Epithelial cell of esophagus (primary cell): ENCODE results near the gene KRTAP21-3.

Source experiments
- DNase-seq: peaks from one replicate; pipeline ENCODE4 v3.0.0; 2010; ENCODE audit warnings: low read depth
- H3K4me3 ChIP-seq: 2 replicates; pipeline ENCODE4 v1.5.1; 2011; ENCODE audit warnings: mild to moderate bottlenecking, low read length, control low read depth
- CTCF ChIP-seq: IDR thresholded peaks from 2 replicates; pipeline ENCODE4 v1.5.1; 2011; ENCODE audit warnings: low read depth, mild to moderate bottlenecking, low read length, control low read depth, inconsistent platforms; ENCODE audit not compliant: insufficient read depth; ENCODE audit errors: missing control alignments

Gene KRTAP21-3

GRCh38 chr21:30707409-30707808, 11.2 kb downstream of the KRTAP21-3 start:
- no peak for DNase-seq
- no peak overlapping the region for H3K4me3 ChIP-seq
- no peak for TF ChIP-seq CTCF

GRCh38 chr21:30695956-30696355, 22.6 kb downstream of the KRTAP21-3 start:
- DNase-seq, result peak; percentile 34
- no peak overlapping the region for H3K4me3 ChIP-seq
- TF ChIP-seq CTCF, result no peak

- DNase-seq, result no peak
- TF ChIP-seq CTCF, result no peak
These were observed 28.8 kb downstream of the KRTAP21-3 start for GRCh38 chr21:30689822-30690221.

GRCh38 chr21:30684506-30684905, 34.1 kb downstream of the KRTAP21-3 start:
- no peak overlapping the region for H3K4me3 ChIP-seq
- no peak for DNase-seq
- no peak for TF ChIP-seq CTCF

More at GRCh38 chr21:30689822-30690221, 28.8 kb downstream of the KRTAP21-3 start:
- H3K4me3 ChIP-seq, result no peak overlapping the region

- TF ChIP-seq CTCF, result no peak
- no peak for DNase-seq
- H3K4me3 ChIP-seq, result no peak overlapping the region
These were observed 38.0 kb downstream of the KRTAP21-3 start for GRCh38 chr21:30680586-30680985.

- no peak for TF ChIP-seq CTCF
- peak; percentile 2 for DNase-seq
These were observed 41.8 kb downstream of the KRTAP21-3 start for GRCh38 chr21:30676737-30677136.

GRCh38 chr21:30674312-30674711, 44.3 kb downstream of the KRTAP21-3 start:
- DNase-seq, result no peak
- no peak for TF ChIP-seq CTCF
- no peak overlapping the region for H3K4me3 ChIP-seq

More at GRCh38 chr21:30676737-30677136, 41.8 kb downstream of the KRTAP21-3 start:
- no peak overlapping the region for H3K4me3 ChIP-seq
